HepG2 (cell line): ENCODE results near the gene FOXS1. TPM values are rescaled to one million over a fixed set of nuclear protein-coding genes. Genes with fewer than 3 reads are reported as not detected.
A peak's percentile ranks its signal among the peaks of the same experiment; 100 is the strongest.

Experiments used
- ARNTL ChIP-seq: sonication (generic); formaldehyde crosslinking; IDR thresholded peaks from 2 replicates; pipeline ENCODE4 v1.4.0; 2020; ENCODE audit warnings: mild to moderate bottlenecking, missing genetic modification reagents
- ATAD3A ChIP-seq: sonication (generic); formaldehyde crosslinking; IDR thresholded peaks from 2 replicates; pipeline ENCODE4 v1.4.0; 2020; ENCODE audit warnings: missing genetic modification reagents
- BORCS8-MEF2B ChIP-seq: sonication (generic); formaldehyde crosslinking; IDR thresholded peaks from 2 replicates; pipeline ENCODE4 v1.8.0; 2022; ENCODE audit warnings: mild to moderate bottlenecking, missing genetic modification reagents
- HIVEP1 ChIP-seq: sonication (generic); formaldehyde crosslinking; IDR thresholded peaks from 2 replicates; pipeline ENCODE4 v1.4.0; 2020; ENCODE audit warnings: mild to moderate bottlenecking, missing genetic modification reagents
- IRF1 ChIP-seq: sonication (generic); formaldehyde crosslinking; IDR thresholded peaks from 2 replicates; pipeline ENCODE4 v1.4.0; 2020; ENCODE audit warnings: low read depth, mild to moderate bottlenecking, missing genetic modification reagents
- MYNN ChIP-seq: sonication (generic); formaldehyde crosslinking; IDR thresholded peaks from 2 replicates; pipeline ENCODE4 v1.4.0; 2020; ENCODE audit warnings: mild to moderate bottlenecking, low read depth, missing genetic modification reagents
- NR2F2 ChIP-seq: IDR thresholded peaks from 2 replicates; pipeline ENCODE4 v1.6.1; 2012; ENCODE audit warnings: low read depth, inconsistent platforms, borderline replicate concordance
- PRPF4 ChIP-seq: fragments of 200-400 bp; formaldehyde crosslinking; IDR thresholded peaks from 2 replicates; pipeline ENCODE4 v1.6.1; 2016; ENCODE audit warnings: low read length, low read depth; ENCODE audit not compliant: poor library complexity, severe bottlenecking
- SIN3B ChIP-seq: fragments of 150-350 bp; IDR thresholded peaks from 2 replicates; pipeline ENCODE4 v1.6.1; 2014; ENCODE audit warnings: low read length
- SOX6 ChIP-seq, 2 experiments: fragments of 450-650 bp in 1 of 2; sonication (generic) in 1 of 2; formaldehyde crosslinking in 1 of 2; IDR thresholded peaks; 2 replicates each; pipeline versions ENCODE4 v1.4.0 to v1.6.1; 2017 to 2020; ENCODE audit warnings: antibody characterized with exemption in 1 of 2, mild to moderate bottlenecking in 1 of 2, missing genetic modification reagents in 1 of 2
- SP1 ChIP-seq, 2 experiments: fragments of 450-650 bp in 1 of 2; sonication (generic) in 1 of 2; formaldehyde crosslinking in 1 of 2; IDR thresholded peaks; 2 replicates each; pipeline versions ENCODE4 v1.4.0 to v1.6.1; 2016 to 2020; ENCODE audit warnings: missing genetic modification reagents in 1 of 2
- SRSF1 ChIP-seq: fragments of 200-400 bp; formaldehyde crosslinking; optimal IDR thresholded peaks from 2 replicates; pipeline ENCODE3; 2017; ENCODE audit warnings: mild to moderate bottlenecking, low read depth, low read length, moderate library complexity
- WIZ ChIP-seq: sonication (generic); formaldehyde crosslinking; IDR thresholded peaks from 2 replicates; pipeline ENCODE4 v1.5.1; 2020; ENCODE audit warnings: mild to moderate bottlenecking, missing genetic modification reagents
- ZFP90 ChIP-seq: sonication (generic); formaldehyde crosslinking; IDR thresholded peaks from 2 replicates; pipeline ENCODE4 v1.8.0; 2022; ENCODE audit warnings: missing genetic modification reagents, mild to moderate bottlenecking, inconsistent platforms, borderline replicate concordance
- ZNF839 ChIP-seq: sonication (generic); formaldehyde crosslinking; IDR thresholded peaks from 2 replicates; pipeline ENCODE4 v1.4.0; 2020; ENCODE audit warnings: missing genetic modification reagents, mild to moderate bottlenecking, borderline replicate concordance
- ZSCAN5A ChIP-seq: sonication (generic); formaldehyde crosslinking; IDR thresholded peaks from 2 replicates; pipeline ENCODE4 v1.8.0; 2022; ENCODE audit warnings: mild to moderate bottlenecking, missing genetic modification reagents, borderline replicate concordance
- polyA plus RNA-seq, 8 experiments: library from polyadenylated mRNA; depleted of rRNA in 3 of 8; stranded (reverse) in 7 of 8; unstranded in 1 of 8; fragments of >200 nt; fragmentation: Illumina TruSeq in 4 of 8; extraction: Trizol in 4 of 8; gene quantifications; 2 replicates each; pipeline versions ENCODE4 v1.2.1 to v1.2.3, GENCODE V29; 2011 to 2016; ENCODE audit warnings: low read depth in 4 of 8, missing spikeins in 1 of 8, mixed read lengths in 1 of 8; ENCODE audit not compliant: insufficient read depth in 1 of 8
- total RNA-seq, 5 experiments: library from RNA; depleted of rRNA; stranded (reverse); fragments of >200 nt; fragmentation: Illumina TruSeq; extraction: Trizol; gene quantifications; 2 replicates each; pipeline ENCODE4 v1.2.3, GENCODE V29; 2016; ENCODE audit warnings: low read depth in 1 of 5
- TF ChIP-seq, protein P1 (sequence below): sonication (generic); formaldehyde crosslinking; IDR thresholded peaks from 2 replicates; pipeline ENCODE4 v1.4.0; 2020; ENCODE audit warnings: missing genetic modification reagents, mild to moderate bottlenecking, borderline replicate concordance
- TF ChIP-seq, protein P2 (sequence below): sonication (generic); formaldehyde crosslinking; IDR thresholded peaks from 2 replicates; pipeline ENCODE4 v1.5.0; 2020; ENCODE audit warnings: missing genetic modification reagents, mild to moderate bottlenecking, borderline replicate concordance
- TF ChIP-seq, protein P3 (sequence below): IDR thresholded peaks from 2 replicates; pipeline ENCODE4 v1.6.1; 2012; ENCODE audit warnings: low read length, improper control_type of control experiment

Gene FOXS1
- total and polyA plus RNA-seq, 2 of the 13 experiments (the other 11 are each of a cell fraction or from before 2014, with no cell fraction given): not detected

- TF ChIP-seq ZSCAN5A (CRISPR knock-in tag): no peak
- no peak for TF ChIP-seq MYNN
- peak; percentile 86 for TF ChIP-seq SRSF1
- no peak for TF ChIP-seq ZNF839 (CRISPR knock-in tag)
- 0 out of 2 replicates have a peak, but pooled peaks have one; percentile 52 for TF ChIP-seq IRF1 (CRISPR knock-in tag)
- no peak for TF ChIP-seq ZFP90 (CRISPR knock-in tag)
- TF ChIP-seq, protein P1, sequence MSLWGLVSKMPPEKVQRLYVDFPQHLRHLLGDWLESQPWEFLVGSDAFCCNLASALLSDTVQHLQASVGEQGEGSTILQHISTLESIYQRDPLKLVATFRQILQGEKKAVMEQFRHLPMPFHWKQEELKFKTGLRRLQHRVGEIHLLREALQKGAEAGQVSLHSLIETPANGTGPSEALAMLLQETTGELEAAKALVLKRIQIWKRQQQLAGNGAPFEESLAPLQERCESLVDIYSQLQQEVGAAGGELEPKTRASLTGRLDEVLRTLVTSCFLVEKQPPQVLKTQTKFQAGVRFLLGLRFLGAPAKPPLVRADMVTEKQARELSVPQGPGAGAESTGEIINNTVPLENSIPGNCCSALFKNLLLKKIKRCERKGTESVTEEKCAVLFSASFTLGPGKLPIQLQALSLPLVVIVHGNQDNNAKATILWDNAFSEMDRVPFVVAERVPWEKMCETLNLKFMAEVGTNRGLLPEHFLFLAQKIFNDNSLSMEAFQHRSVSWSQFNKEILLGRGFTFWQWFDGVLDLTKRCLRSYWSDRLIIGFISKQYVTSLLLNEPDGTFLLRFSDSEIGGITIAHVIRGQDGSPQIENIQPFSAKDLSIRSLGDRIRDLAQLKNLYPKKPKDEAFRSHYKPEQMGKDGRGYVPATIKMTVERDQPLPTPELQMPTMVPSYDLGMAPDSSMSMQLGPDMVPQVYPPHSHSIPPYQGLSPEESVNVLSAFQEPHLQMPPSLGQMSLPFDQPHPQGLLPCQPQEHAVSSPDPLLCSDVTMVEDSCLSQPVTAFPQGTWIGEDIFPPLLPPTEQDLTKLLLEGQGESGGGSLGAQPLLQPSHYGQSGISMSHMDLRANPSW (CRISPR knock-in tag): no peak
- TF ChIP-seq, protein P2, sequence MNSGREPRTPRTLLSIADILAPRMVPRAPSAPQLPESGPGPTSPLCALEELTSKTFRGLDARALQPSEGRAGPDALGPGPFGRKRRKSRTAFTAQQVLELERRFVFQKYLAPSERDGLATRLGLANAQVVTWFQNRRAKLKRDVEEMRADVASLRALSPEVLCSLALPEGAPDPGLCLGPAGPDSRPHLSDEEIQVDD (CRISPR knock-in tag): no peak
- TF ChIP-seq WIZ (CRISPR knock-in tag): no peak
- no peak for TF ChIP-seq ATAD3A (CRISPR knock-in tag)
- TF ChIP-seq SIN3B: no peak
- no peak for TF ChIP-seq PRPF4
- no peak for TF ChIP-seq SOX6 (IDR thresholded peaks at IDR 0.05)
- TF ChIP-seq SOX6 (CRISPR knock-in tag; IDR thresholded peaks at IDR 0.05): 0 out of 2 replicates have a peak, but pooled peaks have one; percentile 20
- no peak for TF ChIP-seq NR2F2
- peak; percentile 32; the same call in 1 of the 2 replicates for TF ChIP-seq HIVEP1 (CRISPR knock-in tag)
- TF ChIP-seq SP1 (IDR thresholded peaks at IDR 0.05): no peak
- TF ChIP-seq SP1 (CRISPR knock-in tag; IDR thresholded peaks at IDR 0.05): no peak
- TF ChIP-seq, protein P3, sequence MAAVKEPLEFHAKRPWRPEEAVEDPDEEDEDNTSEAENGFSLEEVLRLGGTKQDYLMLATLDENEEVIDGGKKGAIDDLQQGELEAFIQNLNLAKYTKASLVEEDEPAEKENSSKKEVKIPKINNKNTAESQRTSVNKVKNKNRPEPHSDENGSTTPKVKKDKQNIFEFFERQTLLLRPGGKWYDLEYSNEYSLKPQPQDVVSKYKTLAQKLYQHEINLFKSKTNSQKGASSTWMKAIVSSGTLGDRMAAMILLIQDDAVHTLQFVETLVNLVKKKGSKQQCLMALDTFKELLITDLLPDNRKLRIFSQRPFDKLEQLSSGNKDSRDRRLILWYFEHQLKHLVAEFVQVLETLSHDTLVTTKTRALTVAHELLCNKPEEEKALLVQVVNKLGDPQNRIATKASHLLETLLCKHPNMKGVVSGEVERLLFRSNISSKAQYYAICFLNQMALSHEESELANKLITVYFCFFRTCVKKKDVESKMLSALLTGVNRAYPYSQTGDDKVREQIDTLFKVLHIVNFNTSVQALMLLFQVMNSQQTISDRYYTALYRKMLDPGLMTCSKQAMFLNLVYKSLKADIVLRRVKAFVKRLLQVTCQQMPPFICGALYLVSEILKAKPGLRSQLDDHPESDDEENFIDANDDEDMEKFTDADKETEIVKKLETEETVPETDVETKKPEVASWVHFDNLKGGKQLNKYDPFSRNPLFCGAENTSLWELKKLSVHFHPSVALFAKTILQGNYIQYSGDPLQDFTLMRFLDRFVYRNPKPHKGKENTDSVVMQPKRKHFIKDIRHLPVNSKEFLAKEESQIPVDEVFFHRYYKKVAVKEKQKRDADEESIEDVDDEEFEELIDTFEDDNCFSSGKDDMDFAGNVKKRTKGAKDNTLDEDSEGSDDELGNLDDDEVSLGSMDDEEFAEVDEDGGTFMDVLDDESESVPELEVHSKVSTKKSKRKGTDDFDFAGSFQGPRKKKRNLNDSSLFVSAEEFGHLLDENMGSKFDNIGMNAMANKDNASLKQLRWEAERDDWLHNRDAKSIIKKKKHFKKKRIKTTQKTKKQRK: no peak
- TF ChIP-seq ARNTL (CRISPR knock-in tag): peak; percentile 69; the same call in 1 of the 2 replicates
- no peak for TF ChIP-seq BORCS8-MEF2B
Observed at GRCh38 chr20:31870726-31871617, 25.6 kb upstream of the FOXS1 start (continued).
